NCI-H1105 treated with DMSO at 0.1 percent for 48 hours (cell line): ENCODE results near the gene ANKRD39.

Experiments used
- DNase-seq: peaks from one replicate; lab custom pipeline; 2025; lab: John Stamatoyannopoulos, UW

The ANKRD39 gene

GRCh38 chr2:96887493-96888012, 29.7 kb upstream of the ANKRD39 start:
- DNase-seq: no peak

DNA sequence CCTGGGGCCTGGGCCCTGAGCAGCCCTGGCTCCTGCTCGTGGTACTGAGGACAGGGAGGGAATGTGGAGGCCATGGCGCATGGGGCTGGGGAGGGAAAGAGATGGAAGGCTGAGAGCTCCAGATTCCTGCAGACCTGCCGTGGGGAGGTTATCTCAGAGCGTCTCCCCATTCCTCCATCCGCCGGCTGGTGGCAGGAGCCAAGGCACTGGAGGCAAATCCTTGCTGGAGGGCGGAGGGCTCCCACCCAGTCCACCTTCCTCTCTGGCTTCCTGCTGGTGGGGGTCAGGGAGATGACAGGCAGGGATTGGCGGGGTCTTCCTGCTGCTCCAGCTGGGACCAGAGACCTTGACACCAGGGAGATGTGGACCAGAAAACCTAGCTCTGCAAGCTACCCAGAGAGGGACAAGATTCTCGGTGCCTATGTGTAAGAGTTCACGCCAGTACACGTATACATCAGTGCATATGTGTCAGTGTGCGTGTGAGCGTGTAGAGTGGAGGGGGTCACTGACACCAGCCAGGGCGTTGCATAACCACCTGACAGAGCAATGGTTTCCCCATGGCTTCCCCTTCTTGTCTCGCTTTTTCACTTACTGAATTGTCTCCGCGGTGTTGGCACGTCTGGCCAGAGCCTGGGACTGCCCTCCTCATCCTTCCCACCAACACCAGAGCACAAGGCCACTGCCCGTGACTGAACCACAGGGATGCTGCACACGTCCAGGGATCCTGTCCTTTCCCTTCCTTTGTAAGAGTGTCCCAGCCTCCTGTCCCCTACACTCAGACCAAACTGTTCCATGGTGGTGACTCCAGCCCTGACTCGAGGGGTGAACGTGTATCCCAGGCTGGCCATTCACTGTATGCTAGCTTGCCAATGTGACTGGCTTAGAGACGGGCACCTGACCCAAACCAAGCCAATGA, 27.9 kb upstream of the ANKRD39 start:
- DNase-seq: no peak

DNA sequence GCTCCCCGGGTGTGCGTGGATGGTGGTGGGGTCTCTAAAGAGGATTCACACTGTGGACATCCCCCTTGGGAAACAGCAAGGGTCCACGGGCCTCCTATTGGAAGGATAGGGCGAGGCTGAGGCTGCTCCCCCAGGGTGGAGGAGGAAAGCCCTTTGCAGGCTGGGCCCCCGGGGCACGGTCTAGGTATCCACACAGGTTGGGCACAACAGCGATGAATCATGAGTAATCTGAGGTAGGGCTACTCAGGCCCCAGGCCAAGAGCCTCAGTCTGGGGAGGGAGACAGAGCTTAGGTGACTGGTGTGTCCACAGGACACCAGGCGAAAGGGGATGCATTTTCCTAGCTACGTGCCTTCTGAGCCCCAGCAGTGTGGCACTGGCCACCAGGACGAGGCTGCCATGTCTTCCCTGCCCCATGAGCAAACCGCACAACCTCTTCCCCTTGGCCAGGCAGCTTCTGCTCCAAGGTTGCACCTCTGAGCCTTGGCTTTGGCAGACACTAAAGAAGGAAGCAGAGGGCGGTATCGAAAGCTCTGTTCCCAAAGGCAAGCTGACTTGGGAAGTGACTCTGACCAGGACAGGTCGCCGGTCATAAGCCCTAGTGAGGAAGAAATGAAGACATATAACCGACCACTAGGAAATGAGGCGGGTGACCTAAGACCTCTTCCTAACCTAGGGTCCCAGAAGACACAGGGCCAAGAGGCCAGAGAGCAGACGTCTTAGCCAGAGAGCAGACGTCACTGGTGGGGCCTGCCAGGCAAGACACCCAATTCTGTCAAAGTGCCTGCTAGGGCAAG, 26.7 kb upstream of the ANKRD39 start:
- no peak for DNase-seq

- DNase-seq: no peak
These were observed 25.5 kb upstream of the ANKRD39 start for GRCh38 chr2:96883306-96883705.

- DNase-seq: no peak
These were observed 25.1 kb upstream of the ANKRD39 start for GRCh38 chr2:96882906-96883305.

- DNase-seq: no peak
These were observed 24.4 kb upstream of the ANKRD39 start for GRCh38 chr2:96882230-96882629.

DNA sequence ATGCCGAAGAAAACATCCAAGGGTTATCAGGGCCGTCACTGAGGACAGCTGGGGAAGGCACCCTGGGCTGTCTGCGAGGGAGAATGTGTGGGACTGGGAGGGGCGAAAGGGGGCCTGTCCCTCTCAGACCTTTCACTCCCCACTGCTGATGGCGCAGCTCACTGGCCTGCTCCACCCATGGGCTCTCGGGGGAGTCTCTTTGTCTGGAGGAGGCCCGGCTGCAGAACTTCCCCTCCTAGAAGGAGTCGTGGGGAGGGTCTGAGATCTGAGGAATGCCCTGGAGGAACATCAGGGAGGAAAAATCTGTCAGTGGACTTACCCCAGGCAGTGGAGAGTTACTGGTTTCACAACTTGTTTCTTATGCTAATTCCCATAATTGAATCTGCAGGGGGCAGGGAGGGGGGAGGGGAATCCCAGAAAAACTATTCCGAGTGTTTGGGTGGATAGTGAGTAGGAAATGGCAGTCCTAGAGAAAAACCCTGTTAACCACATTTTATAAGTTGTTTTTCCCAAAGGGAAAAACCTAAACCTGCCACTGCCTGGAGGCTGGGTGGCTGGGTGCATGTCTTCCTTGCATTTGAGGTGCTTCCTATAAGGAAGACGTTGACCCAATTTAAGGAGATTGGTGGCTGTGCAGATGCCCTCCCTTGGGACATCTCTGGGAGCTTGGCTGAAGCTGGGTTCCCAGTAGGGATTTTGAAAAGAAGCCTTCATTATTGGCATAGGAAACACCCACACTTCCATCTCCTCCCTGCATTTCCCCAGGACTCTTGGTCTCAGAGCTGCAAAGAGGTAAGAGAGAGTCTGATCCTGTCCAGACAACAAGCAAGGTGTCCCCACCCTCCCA, 23.8 kb upstream of the ANKRD39 start:
- DNase-seq: no peak

GRCh38 chr2:96880891-96881273, 23.1 kb upstream of the ANKRD39 start:
- DNase-seq: no peak

- no peak for DNase-seq
These were observed 21.8 kb upstream of the ANKRD39 start for GRCh38 chr2:96879545-96880040.

DNA sequence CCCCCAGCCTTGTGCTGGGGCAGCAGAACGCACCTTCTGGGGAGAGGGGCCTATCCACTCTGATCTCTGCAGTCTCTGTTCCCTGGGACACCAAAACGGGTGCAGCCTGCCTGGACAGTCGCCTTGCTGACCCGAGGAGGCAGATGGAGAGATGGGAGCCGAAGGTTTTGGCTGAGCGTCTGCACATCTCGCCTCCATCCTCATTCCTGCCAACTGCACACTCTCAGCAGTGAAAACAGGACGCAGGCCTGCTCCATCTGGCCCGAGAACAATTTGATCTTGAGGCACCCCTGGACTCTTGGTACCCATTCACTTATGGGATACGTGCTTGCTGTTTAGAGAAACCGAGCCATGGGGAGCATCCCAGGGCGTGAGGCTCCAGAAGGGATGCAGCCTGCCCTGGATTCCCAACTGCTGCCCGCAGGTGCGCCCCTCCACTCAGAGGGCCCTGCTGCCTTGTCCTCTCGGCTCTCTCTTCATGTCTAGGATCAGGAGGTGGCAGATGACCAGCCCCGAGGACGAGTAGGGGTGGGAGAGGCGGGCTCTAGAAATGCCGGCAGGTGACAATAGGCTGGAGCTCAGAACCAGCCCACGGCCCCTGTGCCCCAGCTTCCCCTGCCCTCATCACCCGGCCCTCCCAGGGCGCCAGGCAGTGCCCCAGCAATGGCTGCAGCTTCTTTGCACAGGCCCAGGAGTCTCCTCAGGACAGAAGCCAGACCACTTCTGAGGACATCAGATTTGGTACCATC, 21.2 kb upstream of the ANKRD39 start:
- no peak for DNase-seq

DNA sequence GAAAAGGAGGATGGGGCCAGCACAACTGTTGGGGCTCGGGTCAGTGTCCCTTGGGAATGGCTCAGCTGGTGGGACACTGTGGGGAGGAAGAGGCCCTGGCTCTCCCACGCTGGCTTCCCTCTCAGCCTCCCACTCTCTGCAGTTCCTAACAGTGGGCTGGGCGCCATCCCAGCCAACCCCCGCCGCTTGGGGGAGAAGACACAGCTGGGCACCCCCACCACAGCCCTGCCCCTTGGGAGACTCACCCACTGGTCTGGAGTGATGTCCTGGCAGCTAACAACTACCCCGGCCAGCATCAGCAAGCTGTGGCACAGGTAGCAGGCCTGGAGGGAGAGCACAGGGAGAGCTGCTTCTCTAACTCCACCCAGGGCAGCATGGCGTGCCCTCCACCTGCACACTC, 20.4 kb upstream of the ANKRD39 start:
- no peak for DNase-seq

GRCh38 chr2:96877631-96878092, 19.8 kb upstream of the ANKRD39 start:
- no peak for DNase-seq

DNA sequence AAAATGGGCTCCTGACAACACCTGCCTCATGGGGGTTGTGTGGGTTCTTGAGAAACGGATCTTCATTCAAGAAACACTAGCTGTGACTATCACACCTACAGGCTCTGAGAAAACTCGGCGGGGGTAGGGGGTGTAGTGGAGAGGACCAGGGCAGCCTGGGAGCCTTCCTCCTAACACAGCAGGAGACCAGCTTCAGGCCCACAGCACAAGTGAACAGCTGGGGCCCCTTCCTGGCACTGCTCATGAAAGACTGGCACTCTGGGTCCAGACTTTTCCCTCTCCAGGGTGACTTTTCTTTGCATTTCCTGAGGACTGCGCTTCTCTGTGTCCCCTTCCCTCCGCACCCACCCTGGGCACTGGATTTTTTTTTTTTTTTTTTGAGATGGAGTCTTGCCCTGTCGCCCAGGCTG, 19.2 kb upstream of the ANKRD39 start:
- DNase-seq: no peak

GRCh38 chr2:96876269-96877041, 18.6 kb upstream of the ANKRD39 start:
- DNase-seq: no peak

- no peak for DNase-seq
These were observed 17.9 kb upstream of the ANKRD39 start for GRCh38 chr2:96875498-96876268.

DNA sequence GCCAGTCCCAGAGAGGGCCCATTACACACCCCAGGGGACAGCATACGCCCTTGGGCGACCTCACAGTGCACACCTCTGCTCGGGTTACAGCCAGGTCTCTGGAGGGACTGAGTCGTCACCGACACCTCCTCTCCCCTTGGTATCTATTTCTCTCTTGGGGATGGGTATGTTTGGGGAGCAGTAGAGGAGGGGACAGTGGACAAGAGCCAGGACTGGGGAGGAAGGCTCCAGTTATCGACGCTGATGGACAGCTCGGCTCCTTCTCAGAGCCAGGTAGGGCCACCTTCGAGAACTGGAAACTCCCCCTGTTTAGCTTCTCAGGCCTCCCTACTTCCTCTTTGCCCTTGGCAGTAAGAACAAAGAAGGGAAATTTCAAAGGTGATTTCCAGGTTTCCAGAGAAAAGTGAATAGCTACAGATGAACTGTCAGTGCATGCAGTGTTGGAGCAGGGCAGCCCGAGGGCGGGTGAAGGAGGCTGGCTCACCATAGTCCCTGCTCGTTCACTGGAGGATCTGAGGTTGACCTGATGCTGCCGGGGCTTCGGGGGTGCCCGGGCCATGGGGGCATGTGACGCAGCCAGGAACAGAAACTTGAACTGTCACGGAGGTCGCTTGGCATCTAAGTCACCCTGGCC, 16.5 kb upstream of the ANKRD39 start:
- DNase-seq: no peak

DNA sequence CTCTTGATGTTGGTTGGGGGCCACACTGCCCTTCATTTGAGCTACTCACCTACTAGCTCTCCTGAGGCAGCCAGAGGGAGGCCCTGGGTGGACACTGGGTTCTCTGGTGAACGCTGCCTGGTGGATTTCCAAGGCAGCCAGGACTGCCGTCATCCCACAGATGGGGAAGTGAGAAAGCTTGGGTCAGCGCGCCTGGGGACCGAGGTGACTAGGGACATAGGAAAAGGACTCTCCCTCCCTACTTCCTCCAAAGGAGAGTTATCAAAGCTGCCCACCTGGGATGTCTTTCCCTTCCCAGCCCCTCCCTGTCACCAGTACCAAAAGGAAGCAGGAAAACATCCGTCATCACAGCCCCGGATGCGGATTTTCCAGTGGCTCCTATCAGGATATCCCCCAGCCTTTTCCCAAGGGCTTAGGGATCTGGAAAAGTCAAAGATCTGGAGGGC, 15.9 kb upstream of the ANKRD39 start:
- DNase-seq: no peak

DNA sequence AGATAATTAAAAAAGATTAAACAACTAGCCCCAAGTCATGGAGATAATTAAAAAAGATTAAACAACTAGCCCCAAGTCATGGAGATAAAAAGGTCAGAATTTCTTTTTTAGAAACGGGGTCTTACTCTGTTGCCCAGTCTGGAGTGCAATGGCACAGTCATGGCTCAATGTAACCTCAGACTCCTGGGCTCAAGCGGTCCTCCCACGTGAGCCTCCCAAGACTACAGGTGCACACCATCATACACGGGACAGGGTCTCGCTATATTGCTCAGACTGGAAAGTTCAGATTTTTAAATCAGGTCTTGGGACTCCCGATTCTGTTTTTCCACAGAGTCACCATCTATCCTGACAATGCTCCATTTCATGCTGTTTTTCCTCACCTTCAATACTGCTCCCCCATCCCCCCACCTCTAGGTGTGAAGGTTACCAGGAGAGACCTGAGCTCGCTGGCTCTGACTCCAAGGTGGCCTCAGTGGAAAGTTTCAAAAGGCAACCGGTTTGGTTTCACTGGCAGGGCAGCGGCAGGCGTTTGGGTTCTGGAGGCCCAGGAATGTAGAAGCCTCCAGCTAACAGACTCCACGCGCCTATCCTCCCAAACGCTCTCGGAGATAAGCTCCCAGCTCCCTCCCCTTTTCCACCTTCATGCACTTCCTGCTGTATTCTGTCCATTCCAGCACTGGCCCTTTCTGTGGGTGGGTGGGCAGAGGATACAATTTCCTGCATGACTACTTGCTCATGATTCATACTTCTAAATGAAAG, 15.0 kb upstream of the ANKRD39 start:
- no peak for DNase-seq
